GM19328 (cell line): ENCODE measurements around the gene PDE10A.

ENCODE experiments used
- ATAC-seq: cut with Tn5 transposase; IDR thresholded peaks from one replicate; pipeline ENCODE4 v1.9.1; 2021; ENCODE audit warnings: mild to moderate bottlenecking, moderate library complexity; ENCODE audit not compliant: unreplicated experiment

The PDE10A gene

DNA sequence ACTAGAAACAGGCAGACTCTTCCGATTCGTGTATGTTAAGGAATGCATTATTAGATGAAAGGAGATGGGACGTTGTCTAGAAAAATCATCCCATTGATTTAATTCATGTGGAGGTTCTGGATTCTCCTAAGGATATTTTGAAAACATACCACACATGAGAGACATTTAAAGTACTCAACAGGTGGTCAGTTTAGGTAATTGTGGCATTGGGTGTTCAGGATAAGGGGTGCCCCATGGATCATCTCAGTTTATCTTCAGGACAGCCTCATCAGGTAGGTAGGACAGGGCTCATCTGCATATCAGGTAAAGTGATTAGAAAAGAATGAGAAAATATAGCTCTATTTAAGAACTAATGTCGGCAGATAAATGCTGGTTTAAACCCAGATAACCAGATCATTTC is 15.9 kb upstream of the PDE10A start:
- ATAC-seq, result no peak

DNA sequence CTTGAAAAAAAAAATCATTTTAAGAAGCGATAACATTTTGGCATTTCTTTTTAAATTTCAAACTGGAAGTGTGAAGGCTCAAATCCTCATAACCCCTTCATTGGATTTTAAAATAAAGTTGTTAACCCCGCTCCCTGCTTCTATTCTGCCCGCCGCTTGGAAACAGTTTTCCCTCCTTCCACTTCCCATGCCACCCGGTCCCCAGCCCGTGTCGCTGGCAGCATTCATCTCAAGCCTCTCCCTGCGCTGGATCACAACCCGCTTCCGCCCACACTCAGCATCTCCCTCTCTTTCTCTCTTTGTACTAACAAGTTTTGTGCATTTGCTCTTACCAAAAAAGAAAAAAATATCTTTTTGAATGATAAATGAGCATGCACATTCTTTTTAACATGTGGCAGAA is 15.4 kb upstream of the PDE10A start:
- no peak for ATAC-seq

DNA sequence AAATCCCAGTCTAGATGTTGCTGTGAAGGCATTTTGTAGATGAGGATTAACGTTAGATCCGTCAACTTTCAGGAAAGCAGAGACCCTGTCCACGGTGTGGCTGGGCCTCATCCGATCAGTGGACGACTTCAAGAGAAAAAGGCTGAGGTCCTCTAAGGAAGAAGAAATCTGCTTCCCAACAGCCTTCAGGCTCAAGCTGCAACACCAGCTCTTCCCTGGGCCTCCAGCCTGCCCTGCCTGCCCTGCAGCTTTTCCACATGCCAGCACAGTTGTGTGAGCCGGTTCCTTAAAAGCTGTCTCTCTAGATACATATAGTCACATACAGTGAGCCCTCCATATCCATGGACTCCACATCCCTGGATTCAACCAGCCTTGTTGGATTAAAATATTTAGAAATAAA is 14.1 kb upstream of the PDE10A start:
- ATAC-seq, result no peak

DNA sequence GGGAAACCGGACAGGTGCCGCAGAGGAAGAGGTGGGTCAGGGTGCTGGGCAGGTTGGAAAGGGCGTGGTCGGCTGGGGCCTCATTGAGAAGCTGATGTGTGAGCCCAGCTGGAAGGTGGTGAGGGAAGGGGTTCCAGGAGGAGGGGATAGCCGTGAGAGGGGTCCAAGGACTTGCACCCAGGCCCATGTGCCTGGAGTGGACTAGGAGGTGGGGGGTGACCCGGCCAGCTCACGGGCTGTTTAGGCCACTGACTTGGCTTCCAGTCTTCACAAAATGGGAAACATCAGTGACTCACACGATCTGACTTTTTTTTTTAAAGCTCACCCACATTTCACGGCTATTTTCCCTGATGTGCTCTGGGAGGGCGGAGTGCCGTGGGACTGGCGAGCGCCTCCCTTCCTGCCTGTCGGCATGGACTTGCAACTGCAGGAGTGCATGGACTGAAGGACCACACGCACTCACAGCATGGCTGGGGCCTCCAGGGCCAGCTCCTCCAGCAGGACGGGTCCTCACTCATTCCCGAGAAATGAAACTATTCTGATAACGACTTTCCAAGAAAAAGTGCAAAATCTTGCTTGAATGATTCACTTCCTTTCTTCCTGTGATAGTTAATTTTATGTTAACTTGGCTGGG is 13.5 kb upstream of the PDE10A start:
- no peak for ATAC-seq

DNA sequence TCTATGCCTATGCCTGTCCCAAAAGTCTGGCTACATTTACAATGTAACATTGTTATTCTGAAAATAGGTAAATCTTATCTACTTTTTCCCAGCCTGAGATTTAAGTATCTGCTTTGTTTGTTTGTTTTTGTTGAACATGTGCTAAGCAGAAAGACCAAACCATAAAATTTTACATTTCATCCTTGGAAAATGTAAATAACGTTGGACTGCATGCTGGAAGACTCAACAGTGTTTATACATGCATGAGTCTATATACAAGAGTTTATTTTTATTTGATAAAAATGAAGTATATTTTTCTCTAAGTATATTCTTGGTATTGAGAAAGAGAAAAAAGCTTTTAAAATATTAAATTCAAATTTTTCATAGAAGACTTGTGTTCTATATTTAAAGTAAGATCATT is 12.1 kb upstream of the PDE10A start:
- no peak for ATAC-seq

DNA sequence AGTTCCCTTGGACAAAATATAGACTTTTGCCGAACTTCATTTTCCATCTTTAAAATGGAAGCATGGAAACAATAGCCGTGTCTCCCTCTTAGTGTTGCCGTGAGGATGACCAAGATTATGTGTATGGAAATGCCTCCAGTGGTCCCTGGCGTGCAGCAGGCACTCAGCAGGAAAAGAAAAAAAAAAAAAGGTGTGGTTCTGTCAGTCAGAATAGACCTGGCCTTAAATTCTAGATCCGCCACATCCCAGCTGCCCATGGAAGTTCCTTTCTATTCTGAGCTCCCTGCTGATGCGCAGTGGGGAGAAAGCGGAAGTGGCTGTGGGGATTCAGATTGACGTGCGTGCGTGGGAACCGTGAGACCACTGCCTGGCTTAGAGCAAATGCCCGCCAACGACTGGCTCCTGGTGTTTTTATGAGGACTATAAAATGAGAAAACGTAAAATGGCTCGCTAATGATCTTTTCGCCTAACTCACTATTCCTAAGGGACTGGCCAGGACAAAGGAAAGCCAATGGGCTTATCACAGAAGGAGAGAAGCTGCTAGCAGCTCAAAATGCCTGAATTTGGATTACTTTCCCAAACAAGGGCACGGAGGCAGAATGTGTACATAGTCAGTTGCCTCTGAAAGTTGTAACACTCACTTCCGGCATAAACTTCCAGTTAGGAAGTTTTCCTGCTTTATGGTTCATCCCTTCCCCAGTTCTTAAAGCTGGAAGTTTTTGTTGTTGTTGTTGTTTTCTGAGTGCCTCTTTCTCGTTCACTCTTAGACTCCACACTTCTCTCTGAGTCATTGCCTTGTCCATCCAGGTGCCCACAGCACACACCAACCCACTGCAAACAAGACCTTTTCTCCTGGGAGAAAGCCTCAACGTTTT is 11.4 kb upstream of the PDE10A start:
- no peak for ATAC-seq

DNA sequence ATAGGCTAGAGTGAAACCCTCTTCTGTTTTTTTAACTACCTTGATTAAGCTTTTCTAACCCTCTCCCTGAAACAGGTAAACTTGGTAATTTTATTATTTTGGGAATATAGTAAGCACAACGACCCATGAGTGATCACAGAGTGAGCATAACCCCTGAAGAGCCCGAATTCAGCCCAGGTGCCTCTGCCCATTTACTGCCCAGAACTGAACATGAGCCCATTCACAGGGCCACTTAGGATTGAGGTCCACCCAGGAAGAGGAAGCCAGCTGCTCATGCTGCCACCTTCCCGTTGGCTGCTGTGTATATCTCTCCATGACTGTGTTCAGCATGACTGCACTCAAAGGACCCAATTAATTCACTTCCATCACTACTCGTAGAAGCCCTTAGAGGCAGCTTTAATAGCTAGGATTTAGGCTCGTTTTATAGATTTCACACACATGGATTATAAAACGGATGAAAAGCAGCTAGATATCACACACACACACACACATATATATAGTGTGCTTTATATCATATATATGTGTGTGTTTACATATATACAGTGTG is 8.3 kb upstream of the PDE10A start:
- no peak for ATAC-seq

DNA sequence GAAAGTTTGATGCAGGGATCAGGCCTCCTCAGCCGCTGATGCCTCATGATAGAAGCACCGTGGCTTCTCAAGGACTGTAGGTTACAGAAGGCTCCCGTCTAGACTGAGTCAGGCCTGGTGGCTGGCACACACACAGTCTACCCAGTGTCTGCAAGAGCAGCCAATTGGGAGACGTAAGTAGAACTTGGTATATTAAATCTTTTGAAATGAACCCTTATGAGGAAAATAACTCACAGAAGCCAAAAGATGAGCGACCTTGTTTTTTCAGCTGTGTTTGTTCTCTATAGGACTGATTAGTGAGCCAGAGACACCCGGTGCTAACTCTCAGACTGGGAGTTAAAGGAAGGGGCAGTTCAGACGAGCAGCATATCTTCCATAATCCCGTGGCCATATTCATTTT is 5.9 kb upstream of the PDE10A start:
- no peak for ATAC-seq

DNA sequence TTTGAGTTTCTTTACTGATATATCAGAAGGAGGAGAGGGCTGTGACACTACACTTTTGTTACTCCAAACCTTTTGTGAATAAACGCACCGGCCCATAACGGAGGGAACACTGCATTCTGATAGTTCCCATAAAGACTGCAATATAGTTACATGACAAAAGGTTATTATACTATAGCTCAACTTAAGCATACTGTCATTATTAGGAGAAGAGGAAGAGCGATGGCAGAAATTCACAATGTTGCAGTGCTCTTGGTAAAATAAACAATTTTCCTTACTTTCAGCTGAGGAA is 2.3 kb upstream of the PDE10A start:
- no peak for ATAC-seq

DNA sequence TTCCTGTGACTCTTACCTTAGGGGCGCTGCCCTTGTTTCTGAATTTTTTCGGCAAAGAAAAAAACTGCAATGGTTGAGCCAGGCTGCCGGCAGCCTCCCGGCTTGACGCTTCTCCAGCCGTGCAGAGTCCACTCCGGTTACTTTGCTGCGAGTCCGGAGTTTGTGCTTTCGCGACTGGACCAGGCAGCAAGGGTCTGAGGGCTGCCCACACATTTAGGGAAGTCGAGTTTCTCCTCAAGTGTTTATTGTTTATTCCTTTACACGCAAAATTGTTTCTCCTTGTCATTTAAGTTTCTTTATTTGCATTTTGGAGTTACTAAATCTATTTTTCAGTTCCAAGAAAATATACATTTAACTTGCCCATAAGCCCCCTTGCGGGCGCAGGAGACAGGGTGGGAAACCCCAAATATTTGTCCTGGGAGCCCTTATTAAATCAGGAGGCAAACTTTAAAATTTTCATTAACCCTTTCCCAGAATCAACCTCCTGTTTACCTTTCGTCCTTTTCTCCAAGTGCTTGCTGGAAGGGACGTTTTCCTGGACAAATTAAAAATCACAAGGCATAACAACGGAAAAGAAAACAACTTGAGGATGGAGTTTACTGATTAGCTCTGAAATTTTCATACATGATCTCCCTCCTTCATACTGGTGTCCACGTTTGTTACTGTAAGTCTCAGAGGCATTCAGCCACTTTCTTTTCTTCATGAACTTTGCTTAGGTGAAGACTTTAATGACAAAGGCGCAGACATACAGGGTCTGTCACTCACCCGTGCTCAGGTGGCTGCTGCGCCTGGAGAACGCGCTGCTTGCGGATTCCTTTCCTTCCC is 1.7 kb upstream of the PDE10A start:
- no peak for ATAC-seq

DNA sequence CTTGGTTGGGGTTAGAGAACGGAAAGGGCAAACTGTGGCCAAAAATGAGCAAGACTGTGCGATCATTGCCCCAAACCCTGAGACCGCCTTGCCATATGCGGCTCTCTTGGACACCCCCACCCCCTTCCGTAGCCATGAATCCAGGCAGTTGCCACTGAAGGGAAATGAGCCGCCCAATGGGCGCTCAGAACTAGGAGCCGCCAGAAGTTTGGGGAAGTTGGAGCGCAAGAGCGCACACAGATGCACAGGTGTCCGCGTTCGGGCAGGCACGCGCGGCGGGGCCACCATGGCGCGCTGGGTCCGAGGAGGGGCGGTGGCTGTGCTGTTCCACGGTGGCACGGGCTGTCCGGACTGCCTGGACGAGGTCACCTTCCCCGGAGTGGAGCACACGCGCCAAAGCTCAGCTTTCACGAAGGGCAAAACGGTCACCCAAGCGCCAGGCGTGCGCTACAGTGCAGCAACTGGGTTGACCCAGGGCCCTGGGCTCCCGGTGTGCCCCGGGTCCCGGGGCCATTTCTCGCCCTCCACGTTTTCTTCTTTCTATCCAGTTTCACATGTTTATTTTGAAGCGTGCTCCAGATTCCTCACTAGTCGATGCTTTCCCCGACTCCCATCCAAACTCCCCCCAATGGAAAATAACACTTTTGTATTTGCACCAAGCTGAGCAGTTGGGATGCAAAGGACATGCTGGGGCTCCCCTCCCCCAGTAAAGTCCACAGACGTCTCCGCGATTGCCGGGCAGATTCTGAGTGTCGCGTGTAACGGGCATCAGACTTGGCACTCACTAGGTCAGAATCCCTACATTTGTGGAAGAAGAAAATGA is 906 bp upstream of the PDE10A start:
- ATAC-seq, result no peak

DNA sequence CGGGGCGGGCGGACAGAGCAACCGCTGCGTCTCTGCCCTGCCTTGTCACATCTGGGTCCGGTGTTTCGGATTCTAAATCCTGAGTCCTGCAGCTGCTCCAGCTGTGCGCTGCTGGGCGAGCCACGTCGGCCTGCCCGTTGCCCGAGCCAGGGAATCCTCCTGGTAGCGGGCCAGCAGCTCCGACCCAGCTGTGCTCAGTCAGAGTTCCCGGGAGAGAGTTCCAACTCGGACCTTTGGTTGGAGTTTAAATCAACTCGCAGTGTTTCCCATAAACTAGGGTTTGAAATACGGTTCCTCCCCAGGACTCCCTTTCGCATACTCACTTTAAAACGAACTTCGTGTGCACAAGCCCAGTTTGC is 315 bp upstream of the PDE10A start:
- ATAC-seq, result no peak

DNA sequence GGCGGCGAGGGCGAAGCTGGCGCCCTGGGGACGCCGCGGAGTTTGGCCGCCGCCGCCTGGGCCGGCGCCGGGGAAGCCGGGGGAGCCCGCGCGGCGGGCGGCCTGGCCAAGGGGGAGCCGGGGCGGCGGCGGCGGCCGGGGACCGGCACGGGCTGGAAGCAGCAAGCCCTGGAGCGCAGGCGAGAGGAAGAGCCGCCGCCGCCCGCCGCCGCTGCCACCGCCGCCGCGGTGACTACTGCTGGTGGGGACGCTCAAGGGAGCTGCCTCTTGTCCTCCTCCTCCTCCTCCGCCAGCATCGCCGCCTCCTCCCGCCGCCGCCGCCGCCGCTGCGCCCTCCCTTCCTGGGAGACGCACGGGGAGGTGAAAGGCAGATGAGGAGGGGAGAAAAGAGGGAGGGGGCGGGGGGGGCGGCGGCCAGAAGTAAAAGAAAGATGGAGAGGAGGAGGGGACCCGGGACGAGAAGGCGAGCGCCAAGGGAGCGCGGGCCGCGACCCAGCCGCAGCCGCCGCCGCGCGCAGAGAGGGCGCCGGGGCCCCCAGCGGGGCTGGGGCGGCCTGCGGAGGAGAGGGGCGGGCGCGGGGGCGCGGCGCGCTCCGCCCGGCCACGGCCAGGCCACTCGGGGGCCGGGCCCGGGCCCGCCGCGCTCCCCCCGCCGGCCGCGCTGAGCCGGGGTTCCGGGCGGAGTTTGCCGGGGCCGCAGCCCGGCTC is 846 bp downstream of the PDE10A start:
- ATAC-seq, result no peak

DNA sequence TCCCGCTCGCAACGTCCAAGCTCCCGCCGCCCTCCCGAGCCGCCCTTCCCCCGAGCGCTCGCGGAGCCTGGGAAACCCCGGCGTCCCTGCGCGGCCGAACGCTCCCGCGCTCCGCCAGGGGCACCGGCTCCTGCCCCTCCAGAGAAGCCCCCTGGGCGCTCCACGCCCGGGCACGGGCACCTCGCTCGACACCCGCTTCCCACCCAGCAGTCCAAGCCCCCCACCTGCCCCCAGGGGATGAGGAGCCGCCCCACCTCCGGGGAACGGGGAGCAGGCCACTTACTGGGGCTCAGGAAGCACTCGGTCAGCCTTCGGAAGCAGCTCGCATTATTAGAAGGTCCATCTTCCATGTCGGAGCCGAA is 1.4 kb downstream of the PDE10A start:
- no peak for ATAC-seq

DNA sequence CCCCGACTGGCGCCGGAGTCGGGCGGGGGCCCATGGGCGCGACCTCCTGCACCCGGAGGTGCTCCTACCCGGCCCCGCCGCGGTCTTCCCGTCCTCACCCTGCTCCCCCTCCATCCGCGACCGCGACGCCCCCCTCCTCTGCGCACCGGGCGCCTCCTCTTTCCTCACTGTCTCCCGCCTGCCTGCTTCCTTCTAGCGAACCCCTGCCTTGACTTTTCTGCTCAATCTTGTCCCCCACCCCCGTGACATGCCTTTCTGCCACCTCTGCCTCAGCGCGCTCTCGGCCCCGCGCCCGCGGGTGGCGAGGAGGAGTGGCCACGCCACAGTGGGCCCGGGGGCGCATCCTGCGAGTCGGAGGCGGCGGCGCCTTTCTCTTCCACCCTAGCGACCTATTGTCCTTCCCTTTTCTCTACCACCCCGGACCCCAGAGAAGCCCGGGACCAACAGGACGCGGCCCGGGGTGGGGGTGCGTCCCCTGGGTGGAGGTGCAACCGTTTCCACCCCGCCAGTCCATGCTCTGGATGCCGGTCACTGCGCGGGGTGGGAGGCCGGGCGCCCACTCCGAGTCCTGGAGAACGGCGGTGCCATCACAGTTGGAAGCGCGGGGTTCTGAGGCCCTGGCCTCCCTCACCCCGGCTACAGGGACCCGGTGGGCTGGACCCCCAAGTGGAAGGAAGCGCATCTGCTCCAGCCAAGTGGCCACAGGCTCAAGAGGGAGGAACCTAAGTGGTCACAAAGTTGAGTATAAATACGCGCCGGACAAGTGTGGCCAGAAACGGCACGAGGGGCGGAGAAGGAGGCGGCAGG is 2.0 kb downstream of the PDE10A start:
- ATAC-seq, result no peak

DNA sequence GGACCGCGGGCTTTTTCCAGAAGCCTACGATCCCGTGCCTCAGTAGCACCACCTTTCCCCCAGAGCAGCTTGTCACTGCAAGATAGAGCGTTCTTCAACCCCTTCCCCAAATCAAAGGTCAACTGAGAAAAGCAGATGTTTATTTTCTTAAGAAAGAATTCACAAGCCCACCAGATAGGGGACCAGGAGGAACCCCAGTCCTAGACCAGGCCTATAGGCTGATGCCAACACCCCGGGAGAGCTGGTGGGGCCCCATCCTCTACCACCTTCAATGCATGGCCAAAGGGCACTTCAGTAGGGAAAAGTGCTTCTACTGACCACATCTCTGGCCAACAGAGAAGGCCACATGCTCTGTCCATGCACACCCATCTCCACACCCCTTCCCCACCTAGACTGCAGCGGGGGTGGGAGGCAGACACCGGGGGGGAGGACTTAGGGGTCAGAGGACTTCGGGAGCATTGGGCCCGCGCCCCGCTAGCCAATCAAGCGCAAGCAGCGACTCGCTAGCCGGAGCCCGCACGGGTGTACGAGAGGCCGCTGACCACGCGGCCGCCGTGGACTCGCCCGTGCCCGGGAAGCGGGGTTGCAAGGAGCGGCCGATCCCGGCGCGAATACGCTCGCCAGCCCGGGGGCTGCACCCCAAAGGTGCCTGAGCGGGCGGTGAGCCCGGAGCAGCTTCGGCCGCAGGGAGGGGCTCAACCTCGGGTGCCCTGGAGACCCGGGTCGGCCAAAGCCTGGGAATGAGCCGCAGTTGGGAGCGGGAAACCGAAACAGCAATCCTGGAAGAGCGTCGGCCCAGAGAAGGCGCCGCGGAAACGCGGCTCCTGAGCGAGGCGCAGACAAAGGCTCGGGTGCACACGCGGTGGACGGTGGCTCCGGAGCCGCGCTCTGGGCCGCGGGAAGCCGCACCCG is 2.8 kb downstream of the PDE10A start:
- no peak for ATAC-seq

DNA sequence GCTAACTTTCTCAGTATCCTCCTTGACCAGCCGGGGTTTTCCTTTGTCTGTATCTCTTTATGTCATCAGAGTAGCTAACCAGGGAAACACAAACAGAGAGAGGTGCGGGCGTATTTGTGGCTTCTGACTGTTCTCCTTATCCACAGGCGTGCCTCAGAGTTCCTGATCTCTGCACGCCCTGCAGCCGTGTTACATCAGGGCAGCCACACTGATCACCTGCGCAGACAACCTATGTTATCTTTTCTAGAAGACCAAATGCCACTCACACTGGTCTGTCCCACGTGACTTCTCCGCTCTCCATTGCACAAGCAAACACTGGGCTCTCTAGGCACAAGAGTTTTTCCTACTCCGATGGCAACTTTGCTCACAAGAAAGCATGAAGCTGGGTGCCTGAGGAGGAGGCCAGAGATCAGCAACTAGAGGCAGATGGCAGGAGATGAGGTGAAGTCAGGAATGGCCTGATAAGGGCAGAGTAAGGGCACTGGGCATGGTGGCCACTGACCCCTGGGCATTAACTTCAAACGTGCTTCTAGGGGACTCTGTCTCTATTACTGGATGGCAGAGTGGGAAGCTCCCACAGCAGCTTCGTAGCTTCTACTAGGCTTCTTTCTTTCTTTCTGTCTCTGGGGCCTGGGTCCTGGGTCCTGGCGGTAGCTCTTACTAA is 4.5 kb downstream of the PDE10A start:
- ATAC-seq, result no peak

DNA sequence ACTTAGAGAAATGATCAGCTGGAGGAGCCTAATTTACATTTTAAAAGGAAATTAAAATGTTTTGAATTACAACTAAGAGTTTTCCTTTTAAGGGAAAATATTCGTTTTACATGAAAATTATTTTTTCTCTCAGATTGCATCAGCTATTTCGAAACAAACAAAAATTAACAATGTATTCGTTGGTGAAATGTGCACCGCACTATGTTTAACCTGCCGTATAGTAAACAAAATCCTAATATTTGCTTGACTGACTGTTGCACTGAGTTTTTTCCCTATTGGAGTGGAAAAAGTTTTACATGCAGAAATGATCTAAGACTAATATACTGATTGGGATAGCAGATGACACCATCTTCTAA is 5.7 kb downstream of the PDE10A start:
- no peak for ATAC-seq
